Activated CD4-positive, alpha-beta T cell treated with anti-CD3 and anti-CD28 coated beads for 36 hours (primary cell): ENCODE data around the gene INHBE. TPM values are rescaled to one million over a fixed set of nuclear protein-coding genes. Genes with fewer than 3 reads are reported as not detected.

Source experiments
- ATAC-seq: fragments of 200-7000 bp; cut with Tn5 transposase; one replicate; pipeline ENCODE4 v1.10.0; 2021; ENCODE audit warnings: mild to moderate bottlenecking, moderate library complexity
- CTCF ChIA-PET: fragments of 350-600 bp; sonication (Branson Sonifier 250); formaldehyde crosslinking; loops from one replicate; lab custom pipeline; 2021; ENCODE audit warnings: antibody characterized with exemption; lab: Charles Lee
- POLR2A ChIA-PET: fragments of 350-600 bp; sonication (Branson Sonifier 250); formaldehyde crosslinking; loops from one replicate; lab custom pipeline; 2021; ENCODE audit warnings: antibody characterized with exemption, inconsistent platforms; lab: Charles Lee
- DNase-seq: peaks from one replicate; pipeline ENCODE4 v3.0.0-alpha.2; 2020
- H3K27ac Mint-ChIP-seq: one replicate; pipeline ENCODE4 v1.8.0; 2021; ENCODE audit warnings: mixed read lengths
- H3K27me3 Mint-ChIP-seq: one replicate; pipeline ENCODE4 v1.8.0; 2021; ENCODE audit warnings: mixed read lengths
- H3K36me3 Mint-ChIP-seq: one replicate; pipeline ENCODE4 v1.8.0; 2021; ENCODE audit warnings: low read depth, mixed read lengths
- H3K4me1 Mint-ChIP-seq: one replicate; pipeline ENCODE4 v1.8.0; 2021; ENCODE audit warnings: mixed read lengths
- H3K4me3 Mint-ChIP-seq: one replicate; pipeline ENCODE4 v1.8.0; 2021; ENCODE audit warnings: mild to moderate bottlenecking, moderate library complexity, mixed read lengths
- H3K9me3 Mint-ChIP-seq: one replicate; pipeline ENCODE4 v1.8.0; 2021; ENCODE audit warnings: low read depth, mixed read lengths
- intact Hi-C, 2 experiments: fragments of 100-400 bp; cut with DNase I in 1 of 2; cut with micrococcal nuclease in 1 of 2; formaldehyde crosslinking; loops; one replicate each; pipeline versions ENCODE4 v1.14.2 to v1.15.1; 2022 to 2024; cut with DNase I, micrococcal nuclease
- total RNA-seq, 2 experiments: library from RNA; stranded (reverse); gene quantifications; one replicate each; pipeline ENCODE4 v1.2.3, GENCODE V29; 2021

INHBE gene
- total RNA-seq, 2 experiments from 2014 or later, result 1.2 to 1.5 TPM

- no peak for ATAC-seq
- no peaks in the 10 kb centered on the region for H3K27me3 Mint-ChIP-seq
- POLR2A ChIA-PET, result no interaction called here
- H3K27ac Mint-ChIP-seq, result no peak overlapping the region
- intact Hi-C loops, result no loop called here
- CTCF ChIA-PET, result interaction anchor here (1.9 kb wide), 1 partner anchor 8 kb away, joined by 7 read pairs; no protein-coding TSS in a partner anchor
- peaks cover 15% of the 10 kb centered on the region for H3K36me3 Mint-ChIP-seq
- H3K4me1 Mint-ChIP-seq, result peaks cover 22% of the 10 kb centered on the region
- DNase-seq, result no peak
- H3K4me3 Mint-ChIP-seq, result no peak overlapping the region
- no peaks in the 10 kb centered on the region for H3K9me3 Mint-ChIP-seq
Measured at GRCh38 chr12:57467212-57467874, 12.2 kb downstream of the INHBE start.

GRCh38 chr12:57467915-57468314 is 12.8 kb downstream of the INHBE start:
- no peaks in the 10 kb centered on the region for H3K9me3 Mint-ChIP-seq
- peaks cover 22% of the 10 kb centered on the region for H3K4me1 Mint-ChIP-seq
- peaks cover 20% of the 10 kb centered on the region for H3K36me3 Mint-ChIP-seq
- CTCF ChIA-PET, result interaction anchor here (1.9 kb wide), 1 partner anchor 9 kb away, joined by 7 read pairs; no protein-coding TSS in a partner anchor
- no peak for ATAC-seq
- no peak overlapping the region for H3K27ac Mint-ChIP-seq
- no peaks in the 10 kb centered on the region for H3K27me3 Mint-ChIP-seq
- POLR2A ChIA-PET, result interaction anchor here (0.6 kb wide), 1 partner anchor 394 kb away, joined by 5 read pairs; no protein-coding TSS in a partner anchor
- intact Hi-C loops, result no loop called here
- no peak for DNase-seq
- H3K4me3 Mint-ChIP-seq, result no peak overlapping the region

DNA sequence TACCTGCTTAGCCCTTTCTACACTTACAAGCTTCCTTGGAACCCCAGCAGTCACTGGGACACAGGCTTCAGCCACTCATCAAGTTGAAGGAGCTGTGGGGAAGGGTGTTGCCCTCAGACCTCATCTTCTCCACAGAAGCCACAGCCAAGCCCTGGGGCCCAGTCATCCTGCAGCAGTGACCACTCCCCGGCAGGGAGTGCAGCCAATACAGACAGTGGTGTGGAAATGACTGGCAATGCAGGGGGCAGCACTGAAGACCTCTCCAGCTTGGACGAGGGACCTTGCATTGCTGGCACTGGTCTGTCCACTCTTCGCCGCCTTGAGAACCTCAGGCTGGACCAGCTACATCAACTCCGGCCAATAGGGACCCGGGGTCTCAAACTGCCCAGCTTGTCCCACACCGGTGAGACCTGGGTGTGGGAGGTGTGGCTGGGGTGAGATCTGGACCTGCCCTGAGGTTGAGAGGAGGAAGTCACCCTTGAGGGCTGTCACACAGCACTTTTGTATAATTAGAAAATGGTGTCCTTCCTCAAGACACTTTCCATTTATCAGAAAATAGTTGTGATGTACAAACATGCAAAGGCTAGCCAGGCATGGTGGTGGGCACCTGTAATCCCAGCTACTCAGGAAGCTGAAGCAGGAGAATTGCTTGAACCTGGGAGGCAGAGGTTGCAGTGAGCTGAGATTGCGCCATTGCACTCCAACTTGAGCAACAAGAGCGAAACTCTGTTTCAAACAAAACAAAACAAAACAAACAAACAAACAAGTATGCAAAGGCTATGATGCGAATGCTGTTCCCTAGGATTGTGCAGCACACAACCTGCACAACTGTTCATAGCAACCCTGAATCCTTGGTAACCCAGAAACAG is 14.4 kb downstream of the INHBE start:
- CTCF ChIA-PET, result interaction anchor here (0.6 to 1.9 kb wide), 4 partner anchors 11 to 162 kb away, joined by 3 to 7 read pairs (median 4); no protein-coding TSS in a partner anchor

GRCh38 chr12:57470286-57470969 is 15.3 kb downstream of the INHBE start:
- ChIA-PET CTCF (interaction anchor here (0.6 to 2.2 kb wide), 4 partner anchors 8 to 163 kb away, joined by 3 to 11 read pairs (median 4); no protein-coding TSS in a partner anchor), POLR2A (no interaction called here)
- intact Hi-C loops, result no loop called here
- Mint-ChIP-seq H3K27ac (no peak overlapping the region), H3K27me3 (no peaks in the 10 kb centered on the region), H3K36me3 (peaks cover 38% of the 10 kb centered on the region), H3K4me1 (peaks cover 22% of the 10 kb centered on the region), H3K9me3 (no peaks in the 10 kb centered on the region), H3K4me3 (no peak overlapping the region)
- DNase-seq, result no peak
- no peak for ATAC-seq

More for the DNA sequence above, 14.4 kb downstream of the INHBE start:
- no peaks in the 10 kb centered on the region for H3K27me3 Mint-ChIP-seq
- intact Hi-C loops, result no loop called here
- H3K4me1 Mint-ChIP-seq, result peaks cover 20% of the 10 kb centered on the region
- peaks cover 32% of the 10 kb centered on the region for H3K36me3 Mint-ChIP-seq
- H3K9me3 Mint-ChIP-seq, result no peaks in the 10 kb centered on the region
- DNase-seq, result no peak
- ATAC-seq, result no peak
- H3K4me3 Mint-ChIP-seq, result no peak overlapping the region
- POLR2A ChIA-PET, result no interaction called here
- no peak overlapping the region for H3K27ac Mint-ChIP-seq

- no peak overlapping the region for H3K27ac Mint-ChIP-seq
- peaks cover 42% of the 10 kb centered on the region for H3K36me3 Mint-ChIP-seq
- no peaks in the 10 kb centered on the region for H3K9me3 Mint-ChIP-seq
- intact Hi-C loops, result no loop called here
- no peak for ATAC-seq
- peaks cover 27% of the 10 kb centered on the region for H3K4me1 Mint-ChIP-seq
- ChIA-PET POLR2A (interaction anchor here (1.2 kb wide), 1 partner anchor 16 kb away, joined by 4 read pairs; the partner anchor contains the start of gene INHBE), CTCF (interaction anchor here (0.5 to 2.2 kb wide), 3 partner anchors 8 to 91 kb away, joined by 4 to 11 read pairs (median 9); partner anchors contain the start of gene GLI1)
- no peak overlapping the region for H3K4me3 Mint-ChIP-seq
- no peak for DNase-seq
- no peaks in the 10 kb centered on the region for H3K27me3 Mint-ChIP-seq
Measured at GRCh38 chr12:57470970-57471656, 16.0 kb downstream of the INHBE start.

DNA sequence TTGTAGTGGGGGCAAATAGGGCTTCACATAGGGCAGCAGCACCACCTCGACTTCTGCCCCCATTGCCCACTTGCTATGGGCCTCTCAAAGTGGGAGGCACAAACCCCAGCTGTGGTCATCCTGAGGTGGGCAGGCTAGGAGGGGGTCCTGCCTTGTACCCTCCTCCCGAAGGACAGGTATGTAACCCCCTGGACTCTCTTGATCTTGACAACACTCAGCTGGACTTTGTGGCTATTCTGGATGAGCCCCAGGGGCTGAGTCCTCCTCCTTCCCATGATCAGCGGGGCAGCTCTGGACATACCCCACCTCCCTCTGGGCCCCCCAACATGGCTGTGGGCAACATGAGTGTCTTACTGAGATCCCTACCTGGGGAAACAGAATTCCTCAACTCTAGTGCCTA is 16.6 kb downstream of the INHBE start:
- H3K36me3 Mint-ChIP-seq, result peaks cover 48% of the 10 kb centered on the region
- ATAC-seq, result no peak
- no peaks in the 10 kb centered on the region for H3K27me3 Mint-ChIP-seq
- no peaks in the 10 kb centered on the region for H3K9me3 Mint-ChIP-seq
- H3K4me1 Mint-ChIP-seq, result peaks cover 28% of the 10 kb centered on the region
- H3K4me3 Mint-ChIP-seq, result no peak overlapping the region
- no peak for DNase-seq
- CTCF ChIA-PET, result interaction anchor here (0.5 to 2.2 kb wide), 6 partner anchors 9 to 360 kb away, joined by 3 to 11 read pairs (median 4); partner anchors contain the start of genes GLI1 and STAT6
- POLR2A ChIA-PET, result interaction anchor here (1.2 kb wide), 1 partner anchor 16 kb away, joined by 4 read pairs; the partner anchor contains the start of gene INHBE
- intact Hi-C loops, result no loop called here
- H3K27ac Mint-ChIP-seq, result no peak overlapping the region

DNA sequence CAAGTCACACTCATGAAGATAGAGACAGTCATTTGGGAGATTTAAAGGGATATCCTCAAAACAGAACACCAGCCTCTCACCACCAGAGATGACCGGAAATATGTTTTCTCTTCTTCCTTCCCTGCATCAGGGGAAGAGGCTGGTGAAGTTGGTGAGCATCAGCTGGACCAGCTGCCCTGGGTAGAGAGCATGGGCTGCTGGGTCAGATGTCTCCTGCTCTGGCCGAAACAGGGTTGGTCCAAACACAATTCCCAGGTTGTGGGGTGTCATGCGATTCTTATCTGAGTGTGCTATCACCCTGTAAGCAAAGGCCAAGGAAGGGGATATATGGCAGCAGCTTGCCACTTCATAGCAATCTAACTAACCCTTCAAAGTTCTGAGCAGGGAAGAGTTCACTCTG is 17.3 kb downstream of the INHBE start:
- ChIA-PET CTCF (interaction anchor here (0.6 to 2.2 kb wide), 4 partner anchors 10 to 92 kb away, joined by 3 to 11 read pairs (median 6); partner anchors contain the start of gene GLI1), POLR2A (interaction anchor here (1.2 kb wide), 1 partner anchor 17 kb away, joined by 4 read pairs; the partner anchor contains the start of gene INHBE)
- intact Hi-C loops, result no loop called here
- Mint-ChIP-seq H3K4me1 (peaks cover 28% of the 10 kb centered on the region), H3K36me3 (peaks cover 52% of the 10 kb centered on the region), H3K27ac (peak overlapping the region; percentile 64), H3K27me3 (no peaks in the 10 kb centered on the region), H3K4me3 (no peak overlapping the region), H3K9me3 (no peaks in the 10 kb centered on the region)
- DNase-seq (no peak), ATAC-seq (no peak)

DNA sequence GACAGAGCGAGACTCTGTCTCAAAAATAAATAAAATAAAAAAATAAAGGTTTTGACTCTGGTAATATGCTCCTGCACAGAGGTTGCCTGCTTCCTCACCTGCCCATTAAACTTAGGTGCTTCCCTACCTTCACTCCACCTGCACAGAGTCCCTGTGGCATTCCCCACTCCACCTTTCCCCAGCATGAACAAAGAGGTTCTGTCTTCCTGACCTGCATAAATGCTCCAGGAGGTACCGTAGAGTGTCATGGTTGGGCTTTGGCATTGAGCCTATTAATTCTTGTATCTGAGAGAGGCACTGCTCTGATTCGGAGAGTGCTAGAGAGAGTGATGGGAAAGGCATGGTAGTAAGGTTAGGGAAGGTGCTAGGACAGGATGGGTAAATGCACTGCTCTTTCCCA is 18.3 kb downstream of the INHBE start:
- Mint-ChIP-seq H3K4me3 (no peak overlapping the region), H3K27me3 (no peaks in the 10 kb centered on the region), H3K4me1 (peaks cover 33% of the 10 kb centered on the region), H3K9me3 (no peaks in the 10 kb centered on the region), H3K27ac (no peak overlapping the region), H3K36me3 (peaks cover 53% of the 10 kb centered on the region)
- no peak for DNase-seq
- POLR2A ChIA-PET, result no interaction called here
- ATAC-seq, result no peak
- intact Hi-C loops, result no loop called here
- CTCF ChIA-PET, result interaction anchor here (0.5 to 4.6 kb wide), 6 partner anchors 10 to 394 kb away, joined by 3 to 58 read pairs (median 3); partner anchors contain the start of gene GLI1

DNA sequence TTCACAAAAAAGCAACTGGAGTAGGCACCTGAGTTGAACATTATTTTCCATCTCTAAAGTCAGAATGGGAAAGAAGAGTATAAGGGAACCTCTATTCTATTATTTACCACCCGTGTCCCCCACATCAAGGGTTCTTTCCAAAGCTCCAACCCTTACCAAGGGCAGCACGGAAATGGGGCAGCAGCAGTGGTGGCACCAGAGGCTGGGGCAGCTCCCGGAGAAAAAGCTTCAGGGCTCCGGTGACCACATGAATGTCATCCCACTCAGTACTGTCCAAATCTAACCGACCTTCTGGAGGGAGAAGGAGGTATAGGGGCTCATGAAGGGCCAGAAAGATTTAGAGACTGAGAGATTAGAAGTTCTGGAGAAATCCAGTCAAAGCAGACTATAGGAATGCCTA is 18.8 kb downstream of the INHBE start:
- no peaks in the 10 kb centered on the region for H3K27me3 Mint-ChIP-seq
- ChIA-PET CTCF (interaction anchor here (0.5 to 4.6 kb wide), 8 partner anchors 10 to 395 kb away, joined by 3 to 58 read pairs (median 4); partner anchors contain the start of genes GLI1 and SHMT2), POLR2A (no interaction called here)
- H3K4me1 Mint-ChIP-seq, result peaks cover 38% of the 10 kb centered on the region
- H3K4me3 Mint-ChIP-seq, result no peak overlapping the region
- H3K9me3 Mint-ChIP-seq, result no peaks in the 10 kb centered on the region
- peaks cover 57% of the 10 kb centered on the region for H3K36me3 Mint-ChIP-seq
- DNase-seq, result no peak
- peak overlapping the region; percentile 37 for H3K27ac Mint-ChIP-seq
- ATAC-seq, result no peak
- intact Hi-C loops, result no loop called here

DNA sequence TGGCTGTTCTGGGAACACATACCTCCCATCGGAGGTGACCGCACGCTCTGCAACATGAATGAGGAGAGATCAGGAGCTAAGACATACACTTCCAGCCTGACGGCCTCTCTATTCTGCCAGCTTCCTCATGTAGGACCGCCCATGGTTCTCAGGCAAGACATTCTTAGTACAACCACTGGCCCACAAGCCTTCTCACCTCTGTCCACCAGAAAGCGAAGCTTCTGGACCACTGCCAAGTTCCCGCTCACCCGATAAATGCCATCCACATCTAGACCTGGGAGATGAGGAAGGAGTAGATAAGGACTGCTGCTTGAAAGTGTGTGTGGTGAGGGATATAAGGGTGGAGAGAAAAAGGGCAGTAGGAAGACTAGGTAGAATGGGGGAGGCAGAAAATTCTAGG is 19.3 kb downstream of the INHBE start:
- ATAC-seq (no peak), DNase-seq (no peak)
- H3K27ac Mint-ChIP-seq, result peak overlapping the region; percentile 37
- peak overlapping the region; percentile 44 for H3K4me3 Mint-ChIP-seq
- ChIA-PET CTCF (interaction anchor here (0.6 to 4.6 kb wide), 10 partner anchors 9 to 244 kb away, joined by 3 to 58 read pairs (median 4); partner anchors contain the start of genes GLI1 and SHMT2), POLR2A (no interaction called here)
- peaks cover 43% of the 10 kb centered on the region for H3K4me1 Mint-ChIP-seq
- intact Hi-C loops, result no loop called here
- H3K9me3 Mint-ChIP-seq, result no peaks in the 10 kb centered on the region
- H3K36me3 Mint-ChIP-seq, result peaks cover 60% of the 10 kb centered on the region
- H3K27me3 Mint-ChIP-seq, result no peaks in the 10 kb centered on the region
